OCI-LY1 (cell line): Measurements from ENCODE around the gene BTNL9.

ENCODE experiments used
- H2AFZ ChIP-seq: fragments of 200-600 bp; sonication (generic), shearing (Covaris generic); 2 replicates; pipeline ENCODE4 v1.6.0; 2014; ENCODE audit warnings: antibody characterized with exemption, mild to moderate bottlenecking, low read length
- H3F3A ChIP-seq: fragments of 200-600 bp; sonication (generic), shearing (Covaris generic); 2 replicates; pipeline ENCODE4 v1.6.0; 2014; ENCODE audit warnings: mild to moderate bottlenecking, antibody characterized with exemption, low read length, moderate library complexity; ENCODE audit not compliant: insufficient read depth
- H3K27ac ChIP-seq: fragments of 200-600 bp; sonication (generic); 2 replicates; pipeline ENCODE4 v1.5.1; 2014; ENCODE audit warnings: low read length, mixed run types, mild to moderate bottlenecking, low read depth; ENCODE audit not compliant: poor library complexity, severe bottlenecking
- H3K27me3 ChIP-seq: fragments of 200-600 bp; sonication (generic); 2 replicates; pipeline ENCODE4 v1.6.0; 2014; ENCODE audit warnings: antibody characterized with exemption, mild to moderate bottlenecking, low read length, moderate library complexity; ENCODE audit not compliant: insufficient read depth
- H3K36me3 ChIP-seq: fragments of 200-600 bp; sonication (generic); 2 replicates; pipeline ENCODE4 v1.6.1; 2014; ENCODE audit warnings: mild to moderate bottlenecking, antibody characterized with exemption, low read length, moderate library complexity, mixed read lengths; ENCODE audit not compliant: insufficient read depth
- H3K4me1 ChIP-seq: fragments of 200-600 bp; sonication (generic); 2 replicates; pipeline ENCODE4 v1.5.1; 2014; ENCODE audit warnings: mild to moderate bottlenecking, low read length, moderate library complexity; ENCODE audit not compliant: insufficient read depth, severe bottlenecking
- H3K4me2 ChIP-seq: fragments of 200-600 bp; sonication (generic), shearing (Covaris generic); 2 replicates; pipeline ENCODE4 v1.6.1; 2014; ENCODE audit warnings: low read length
- H3K4me3 ChIP-seq: fragments of 200-600 bp; sonication (generic); 2 replicates; pipeline ENCODE4 v1.5.1; 2014; ENCODE audit warnings: low read length, low read depth, mild to moderate bottlenecking, mixed read lengths; ENCODE audit not compliant: poor library complexity, severe bottlenecking
- H3K79me2 ChIP-seq: fragments of 200-600 bp; shearing (Covaris generic); 2 replicates; pipeline ENCODE4 v1.6.1; 2016; ENCODE audit warnings: mixed run types, low read length, mixed read lengths; ENCODE audit not compliant: insufficient read depth
- H3K9ac ChIP-seq: fragments of 200-600 bp; sonication (generic), shearing (Covaris generic); 2 replicates; pipeline ENCODE4 v1.6.1; 2014; ENCODE audit warnings: mild to moderate bottlenecking, low read length, mixed read lengths
- H3K9me2 ChIP-seq: fragments of 200-600 bp; sonication (generic), shearing (Covaris generic); 2 replicates; pipeline ENCODE4 v1.6.1; 2014; ENCODE audit warnings: low read depth, mild to moderate bottlenecking, low read length, mixed read lengths
- H3K9me3 ChIP-seq: fragments of 200-600 bp; shearing (Covaris generic); 2 replicates; pipeline ENCODE4 v1.6.1; 2014; ENCODE audit warnings: low read length, mixed read lengths
- H4K20me1 ChIP-seq: fragments of 200-600 bp; sonication (generic), shearing (Covaris generic); 2 replicates; pipeline ENCODE4 v1.6.0; 2016; ENCODE audit warnings: mild to moderate bottlenecking, low read length; ENCODE audit not compliant: insufficient read depth
- EZH2 ChIP-seq: fragments of 200-600 bp; sonication (generic), shearing (Covaris generic); IDR thresholded peaks from 2 replicates; pipeline ENCODE4 v1.8.0; 2017; ENCODE audit warnings: borderline replicate concordance, mixed run types, mild to moderate bottlenecking, antibody characterized with exemption, low read length, moderate library complexity, mixed read lengths
- TF ChIP-seq, protein P1 (sequence below): fragments of 200-600 bp; sonication (generic), shearing (Covaris generic); IDR thresholded peaks from 2 replicates; pipeline ENCODE4 v1.5.1; 2017; ENCODE audit warnings: mild to moderate bottlenecking, antibody characterized with exemption, low read length, moderate library complexity, mixed read lengths

Gene BTNL9

DNA sequence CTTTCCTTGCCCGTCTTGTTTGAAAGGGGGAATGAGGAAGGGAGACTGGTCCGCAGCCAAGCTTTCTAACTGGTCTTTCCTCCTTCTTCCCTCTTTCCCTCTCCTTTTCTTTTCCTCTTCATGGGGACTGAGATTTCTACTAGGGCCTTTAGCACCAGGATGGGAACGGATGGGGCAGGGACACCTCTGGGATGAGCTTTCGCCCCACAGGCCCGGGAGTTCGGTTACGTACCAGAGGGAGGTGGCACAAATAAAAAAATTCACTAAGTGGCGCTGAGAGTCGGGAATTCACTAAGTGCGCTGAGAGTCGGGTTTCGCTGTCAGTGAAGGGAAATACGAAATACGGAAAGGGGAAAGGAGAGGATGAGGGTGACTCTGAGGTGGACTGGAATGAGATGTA, 21.6 kb downstream of the BTNL9 start:
- TF ChIP-seq, protein P1, sequence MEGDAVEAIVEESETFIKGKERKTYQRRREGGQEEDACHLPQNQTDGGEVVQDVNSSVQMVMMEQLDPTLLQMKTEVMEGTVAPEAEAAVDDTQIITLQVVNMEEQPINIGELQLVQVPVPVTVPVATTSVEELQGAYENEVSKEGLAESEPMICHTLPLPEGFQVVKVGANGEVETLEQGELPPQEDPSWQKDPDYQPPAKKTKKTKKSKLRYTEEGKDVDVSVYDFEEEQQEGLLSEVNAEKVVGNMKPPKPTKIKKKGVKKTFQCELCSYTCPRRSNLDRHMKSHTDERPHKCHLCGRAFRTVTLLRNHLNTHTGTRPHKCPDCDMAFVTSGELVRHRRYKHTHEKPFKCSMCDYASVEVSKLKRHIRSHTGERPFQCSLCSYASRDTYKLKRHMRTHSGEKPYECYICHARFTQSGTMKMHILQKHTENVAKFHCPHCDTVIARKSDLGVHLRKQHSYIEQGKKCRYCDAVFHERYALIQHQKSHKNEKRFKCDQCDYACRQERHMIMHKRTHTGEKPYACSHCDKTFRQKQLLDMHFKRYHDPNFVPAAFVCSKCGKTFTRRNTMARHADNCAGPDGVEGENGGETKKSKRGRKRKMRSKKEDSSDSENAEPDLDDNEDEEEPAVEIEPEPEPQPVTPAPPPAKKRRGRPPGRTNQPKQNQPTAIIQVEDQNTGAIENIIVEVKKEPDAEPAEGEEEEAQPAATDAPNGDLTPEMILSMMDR = no peak
- no peak for TF ChIP-seq EZH2
- no peaks in the 10 kb centered on the region for H3F3A ChIP-seq
- no peak overlapping the region for H3K9ac ChIP-seq
- no peak overlapping the region for H3K27ac ChIP-seq
- H3K27me3 ChIP-seq = no peaks in the 10 kb centered on the region
- H3K4me3 ChIP-seq = no peak overlapping the region
- H3K36me3 ChIP-seq = peaks cover 21% of the 10 kb centered on the region
- no peaks in the 10 kb centered on the region for H3K79me2 ChIP-seq
- H2AFZ ChIP-seq = no peak overlapping the region
- H4K20me1 ChIP-seq = no peaks in the 10 kb centered on the region
- peaks cover 7% of the 10 kb centered on the region for H3K4me1 ChIP-seq
- no peaks in the 10 kb centered on the region for H3K9me2 ChIP-seq
- H3K9me3 ChIP-seq = 0 out of 2 replicates have a peak, but pooled peaks cover 3% of the 10 kb centered on the region
- H3K4me2 ChIP-seq = no peak overlapping the region

DNA sequence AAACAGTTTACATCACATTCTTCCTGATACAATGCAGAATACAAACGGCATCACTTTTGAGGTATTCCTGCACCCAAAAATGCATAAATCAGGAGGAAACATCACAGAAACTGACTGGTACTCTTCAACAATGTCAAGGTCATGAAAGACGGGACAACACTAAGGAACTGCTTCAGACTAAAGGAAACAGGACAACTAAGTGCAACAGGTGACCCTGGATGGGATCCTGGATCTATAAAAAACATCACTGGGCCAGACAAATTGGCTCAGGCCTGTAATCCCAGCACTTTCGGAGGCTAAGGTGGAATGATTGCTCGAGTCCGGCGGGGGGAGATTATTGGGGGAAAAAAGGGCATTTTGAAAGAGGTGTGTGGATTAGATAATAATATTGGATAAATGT, 22.6 kb downstream of the BTNL9 start:
- 0 out of 2 replicates have a peak, but pooled peaks cover 3% of the 10 kb centered on the region for H3K9me3 ChIP-seq
- TF ChIP-seq, protein P1 = no peak
- TF ChIP-seq EZH2 = no peak
- H3K36me3 ChIP-seq = peaks cover 19% of the 10 kb centered on the region; the same call in 1 of the 2 replicates
- no peak overlapping the region for H2AFZ ChIP-seq
- no peaks in the 10 kb centered on the region for H3K9me2 ChIP-seq
- no peaks in the 10 kb centered on the region for H3F3A ChIP-seq
- H3K4me1 ChIP-seq = peaks cover 7% of the 10 kb centered on the region
- no peak overlapping the region for H3K27ac ChIP-seq
- H3K79me2 ChIP-seq = no peaks in the 10 kb centered on the region
- H4K20me1 ChIP-seq = no peaks in the 10 kb centered on the region
- no peak overlapping the region for H3K4me2 ChIP-seq
- no peak overlapping the region for H3K9ac ChIP-seq
- H3K27me3 ChIP-seq = no peaks in the 10 kb centered on the region
- no peak overlapping the region for H3K4me3 ChIP-seq

DNA sequence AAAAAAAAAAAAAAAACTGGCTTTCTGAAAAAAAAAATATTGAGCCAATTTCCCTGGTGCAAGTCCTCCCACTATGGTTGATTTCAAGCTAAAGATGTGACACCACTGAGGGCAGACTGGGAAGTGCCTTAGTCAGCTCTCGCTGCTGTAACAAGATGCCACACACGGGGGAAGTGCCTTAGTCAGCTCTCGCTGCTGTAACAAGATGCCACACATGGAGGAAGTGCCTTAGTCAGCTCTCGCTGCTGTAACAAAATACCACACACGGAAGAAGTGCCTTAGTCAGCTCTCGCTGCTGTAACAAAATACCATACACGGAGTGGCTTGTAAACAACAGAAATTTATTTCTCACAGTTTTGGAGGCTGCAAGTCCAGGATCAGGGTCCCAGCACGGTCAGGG, 23.4 kb downstream of the BTNL9 start:
- no peaks in the 10 kb centered on the region for H3K9me2 ChIP-seq
- H3K4me2 ChIP-seq = no peak overlapping the region
- H3K9me3 ChIP-seq = 0 out of 2 replicates have a peak, but pooled peaks cover 3% of the 10 kb centered on the region
- no peaks in the 10 kb centered on the region; the same call in 1 of the 2 replicates for H3K27me3 ChIP-seq
- H3K36me3 ChIP-seq = peaks cover 12% of the 10 kb centered on the region; the same call in 1 of the 2 replicates
- TF ChIP-seq, protein P1 = no peak
- TF ChIP-seq EZH2 = no peak
- H3K27ac ChIP-seq = no peak overlapping the region
- H3K9ac ChIP-seq = no peak overlapping the region
- H3K4me3 ChIP-seq = no peak overlapping the region
- H2AFZ ChIP-seq = no peak overlapping the region
- no peaks in the 10 kb centered on the region for H3K79me2 ChIP-seq
- H3F3A ChIP-seq = no peaks in the 10 kb centered on the region
- no peaks in the 10 kb centered on the region for H4K20me1 ChIP-seq
- peaks cover 7% of the 10 kb centered on the region for H3K4me1 ChIP-seq
